Kidney epithelial cell (primary cell): ENCODE results near the gene FSTL4. TPM values are rescaled to one million over a fixed set of nuclear protein-coding genes. Genes with fewer than 3 reads are reported as not detected.

Source experiments
- DNase-seq: peaks from one replicate; pipeline ENCODE4 v3.0.0-alpha.2; 2010; ENCODE audit warnings: low read depth
- H3K27me3 ChIP-seq: 2 replicates; pipeline ENCODE4 v1.6.0; 2011; ENCODE audit warnings: low read length; ENCODE audit not compliant: control insufficient read depth, insufficient read depth
- H3K36me3 ChIP-seq: 2 replicates; pipeline ENCODE4 v1.5.1; 2011; ENCODE audit warnings: low read length; ENCODE audit not compliant: control insufficient read depth, insufficient read depth
- H3K4me3 ChIP-seq: 2 replicates; pipeline ENCODE4 v1.5.1; 2011; ENCODE audit warnings: low read depth, mild to moderate bottlenecking, control low read depth, low read length
- total RNA-seq: library from RNA; depleted of rRNA; stranded (reverse); fragments of >200 nt; gene quantifications from 2 replicates; pipeline ENCODE4 v1.2.3, GENCODE V29; 2015
- TF ChIP-seq, protein P1 (sequence below): IDR thresholded peaks from 2 replicates; pipeline ENCODE4 v1.5.1; 2011; ENCODE audit warnings: mild to moderate bottlenecking, moderate library complexity, low read length, control low read depth, inconsistent platforms; ENCODE audit not compliant: insufficient read depth, poor library complexity, severe bottlenecking

The FSTL4 gene
- total RNA-seq, 1 donor from 2014 or later = not detected

DNA sequence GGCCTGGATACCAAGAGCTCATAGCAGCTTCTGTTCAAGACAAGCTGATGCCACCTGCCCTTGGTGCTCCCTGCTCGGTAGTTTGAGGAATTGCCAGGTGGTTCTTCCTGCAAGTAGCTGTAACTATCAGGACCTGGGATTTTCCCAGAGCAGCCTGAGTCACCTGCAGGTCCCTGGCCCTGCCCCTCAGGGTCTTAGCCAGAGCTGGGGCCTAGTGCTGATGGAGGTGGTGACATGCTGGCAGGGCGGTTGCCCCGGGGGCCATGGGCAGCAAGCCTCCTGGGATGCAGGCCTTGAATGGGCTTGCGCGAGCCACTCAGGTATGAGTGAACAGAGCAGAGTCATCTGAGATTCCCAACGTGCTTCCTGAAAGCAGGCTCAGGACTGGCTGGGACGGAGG is 298.3 kb downstream of the FSTL4 start:
- Histone ChIP-seq H3K27me3 (peaks cover 8% of the 10 kb centered on the region), H3K36me3 (no peaks in the 10 kb centered on the region), H3K4me3 (no peak overlapping the region)
- TF ChIP-seq, protein P1, sequence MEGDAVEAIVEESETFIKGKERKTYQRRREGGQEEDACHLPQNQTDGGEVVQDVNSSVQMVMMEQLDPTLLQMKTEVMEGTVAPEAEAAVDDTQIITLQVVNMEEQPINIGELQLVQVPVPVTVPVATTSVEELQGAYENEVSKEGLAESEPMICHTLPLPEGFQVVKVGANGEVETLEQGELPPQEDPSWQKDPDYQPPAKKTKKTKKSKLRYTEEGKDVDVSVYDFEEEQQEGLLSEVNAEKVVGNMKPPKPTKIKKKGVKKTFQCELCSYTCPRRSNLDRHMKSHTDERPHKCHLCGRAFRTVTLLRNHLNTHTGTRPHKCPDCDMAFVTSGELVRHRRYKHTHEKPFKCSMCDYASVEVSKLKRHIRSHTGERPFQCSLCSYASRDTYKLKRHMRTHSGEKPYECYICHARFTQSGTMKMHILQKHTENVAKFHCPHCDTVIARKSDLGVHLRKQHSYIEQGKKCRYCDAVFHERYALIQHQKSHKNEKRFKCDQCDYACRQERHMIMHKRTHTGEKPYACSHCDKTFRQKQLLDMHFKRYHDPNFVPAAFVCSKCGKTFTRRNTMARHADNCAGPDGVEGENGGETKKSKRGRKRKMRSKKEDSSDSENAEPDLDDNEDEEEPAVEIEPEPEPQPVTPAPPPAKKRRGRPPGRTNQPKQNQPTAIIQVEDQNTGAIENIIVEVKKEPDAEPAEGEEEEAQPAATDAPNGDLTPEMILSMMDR = no peak
- DNase-seq = no peak

- H3K27me3 ChIP-seq = no peaks in the 10 kb centered on the region
- no peaks in the 10 kb centered on the region for H3K36me3 ChIP-seq
- H3K4me3 ChIP-seq = no peak overlapping the region
- no peak for DNase-seq
- TF ChIP-seq, protein P1 = no peak
Observed at GRCh38 chr5:133311176-133311575, 301.2 kb downstream of the FSTL4 start.

DNA sequence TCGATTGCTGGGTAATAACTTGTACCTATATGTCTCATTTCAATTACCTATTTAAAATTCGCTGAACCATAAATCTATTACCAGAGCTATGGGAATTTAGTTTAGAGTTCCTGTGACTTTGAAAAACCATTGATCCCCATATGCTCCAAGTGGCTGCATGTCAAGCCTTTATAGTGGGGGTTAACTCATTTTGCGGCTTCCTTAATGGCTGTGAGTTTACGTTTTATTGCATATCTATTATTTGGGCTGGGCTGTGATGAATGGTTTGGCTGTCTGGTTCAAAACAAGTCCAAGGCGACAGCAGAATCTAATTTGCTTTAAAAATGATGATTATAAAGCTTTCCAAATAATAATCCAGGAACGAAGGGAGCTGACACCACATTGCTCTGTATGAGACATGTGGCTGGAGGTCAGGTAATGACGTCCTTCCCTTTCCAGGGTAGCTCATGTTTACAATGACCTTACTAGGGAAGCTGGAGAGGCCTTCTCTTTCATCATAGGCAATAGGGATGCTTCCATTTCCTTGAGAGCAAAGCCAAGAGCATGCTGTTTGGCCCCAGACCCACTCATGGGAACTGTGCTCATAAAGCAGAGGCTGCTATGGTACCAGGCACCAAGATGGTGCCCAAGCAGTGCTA is 302.2 kb downstream of the FSTL4 start:
- Histone ChIP-seq H3K27me3 (no peaks in the 10 kb centered on the region), H3K36me3 (no peaks in the 10 kb centered on the region), H3K4me3 (no peak overlapping the region)
- TF ChIP-seq, protein P1 = no peak
- DNase-seq = no peak

GRCh38 chr5:133309166-133309795 is 303.1 kb downstream of the FSTL4 start:
- TF ChIP-seq, protein P1 = no peak
- no peak for DNase-seq
- Histone ChIP-seq H3K27me3 (no peaks in the 10 kb centered on the region), H3K4me3 (no peak overlapping the region), H3K36me3 (no peaks in the 10 kb centered on the region)

DNA sequence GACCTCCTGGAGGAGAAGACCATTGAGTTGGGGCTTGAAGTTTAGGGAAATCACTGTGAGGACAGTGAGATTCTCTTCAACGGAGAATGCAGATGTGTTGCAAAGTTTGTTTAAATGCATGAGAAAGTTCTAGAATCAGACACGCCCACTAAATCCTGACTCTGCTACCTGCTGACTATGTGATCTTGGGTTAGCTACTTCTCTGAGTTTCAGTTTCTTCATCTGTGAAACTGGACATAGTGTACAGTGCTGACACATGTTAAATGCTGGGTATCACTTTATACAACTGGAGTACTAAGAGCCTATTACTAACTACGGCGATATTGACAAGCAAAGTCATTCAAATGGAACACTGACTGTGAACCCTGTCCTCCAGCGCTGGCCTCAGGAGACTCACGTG is 305.1 kb downstream of the FSTL4 start:
- Histone ChIP-seq H3K4me3 (no peak overlapping the region), H3K36me3 (no peaks in the 10 kb centered on the region), H3K27me3 (peaks cover 8% of the 10 kb centered on the region)
- no peak for DNase-seq
- TF ChIP-seq, protein P1 = no peak
